H1 (cell line): ENCODE data around the gene TDRD1. TPM values are rescaled to one million over a fixed set of nuclear protein-coding genes. Genes with fewer than 3 reads are reported as not detected.

Experiments
- CTCF ChIA-PET: fragments of 300-600 bp; sonication (Branson Sonifier 250); formaldehyde crosslinking; loops from one replicate; lab custom pipeline; 2021; ENCODE audit not compliant: partially characterized antibody; lab: Charles Lee
- POLR2A ChIA-PET: fragments of 300-600 bp; sonication (Branson Sonifier 250); formaldehyde crosslinking; loops from one replicate; lab custom pipeline; 2021; ENCODE audit warnings: inconsistent platforms; ENCODE audit not compliant: partially characterized antibody; lab: Charles Lee
- DNase-seq, 2 experiments: peaks; one replicate each; pipeline versions ENCODE4 v3.0.0 to v3.0.0-alpha.2; 2010 to 2022; ENCODE audit warnings: low spot score in 2 of 2, low read depth in 1 of 2, mixed read lengths in 1 of 2
- FAIRE-seq: peaks from 2 replicates; lab custom pipeline; 2011; peaks lifted over from hg19 to GRCh38; lab: Jason Lieb, UNC
- H2AFZ ChIP-seq: 2 replicates; pipeline ENCODE4 v1.8.1; 2012; ENCODE audit warnings: low read length, inconsistent platforms
- H2AK5ac ChIP-seq: 2 replicates; pipeline ENCODE4 v1.6.1; 2013; ENCODE audit warnings: low read depth, low read length
- H2BK120ac ChIP-seq: replicated peaks from 2 replicates; pipeline ENCODE3; 2013; ENCODE audit warnings: low read depth, low read length, inconsistent platforms
- H2BK12ac ChIP-seq: 2 replicates; pipeline ENCODE4 v1.6.1; 2013; ENCODE audit warnings: low read depth, low read length
- H2BK15ac ChIP-seq: 2 replicates; pipeline ENCODE4 v1.6.1; 2013; ENCODE audit warnings: low read length
- H2BK20ac ChIP-seq: 2 replicates; pipeline ENCODE4 v1.6.1; 2013; ENCODE audit warnings: low read length
- H2BK5ac ChIP-seq: 2 replicates; pipeline ENCODE4 v1.6.1; 2013; ENCODE audit warnings: low read depth, low read length
- H3K14ac ChIP-seq: 2 replicates; pipeline ENCODE4 v1.6.1; 2013; ENCODE audit warnings: inconsistent platforms; ENCODE audit not compliant: insufficient read length
- H3K18ac ChIP-seq: 2 replicates; pipeline ENCODE4 v1.6.1; 2013; ENCODE audit warnings: low read length; ENCODE audit errors: extremely low read depth
- H3K23ac ChIP-seq: 2 replicates; pipeline ENCODE4 v1.6.1; 2013; ENCODE audit warnings: inconsistent platforms; ENCODE audit not compliant: insufficient read length
- H3K23me2 ChIP-seq: 2 replicates; pipeline ENCODE4 v1.6.1; 2013; ENCODE audit warnings: low read depth, low read length
- H3K27ac ChIP-seq: 2 replicates; pipeline ENCODE4 v1.6.1; 2011; ENCODE audit warnings: low read depth, low read length, inconsistent platforms
- H3K27me3 ChIP-seq, 4 experiments: replicated peaks in 1 of 4; 1 replicate in 1 of 4; 2 replicates in 3 of 4; pipeline versions ENCODE4 v1.6.1 to v1.8.1; 2011 to 2013; ENCODE audit warnings: low read length in 3 of 4, mild to moderate bottlenecking in 3 of 4, inconsistent platforms in 2 of 4, mixed read lengths in 2 of 4, moderate library complexity in 1 of 4; ENCODE audit not compliant: control insufficient read depth in 3 of 4, insufficient read depth in 3 of 4; ENCODE audit errors: extremely low read depth in 1 of 4
- H3K36me3 ChIP-seq, 4 experiments: 2 replicates each; pipeline versions ENCODE4 v1.6.1 to v1.8.1; 2011 to 2013; ENCODE audit warnings: mild to moderate bottlenecking in 4 of 4, low read length in 3 of 4, moderate library complexity in 2 of 4, control low read depth in 1 of 4, inconsistent platforms in 1 of 4; ENCODE audit not compliant: insufficient read depth in 4 of 4, control insufficient read depth in 2 of 4
- H3K4ac ChIP-seq: replicated peaks from 2 replicates; pipeline ENCODE3; 2013; ENCODE audit warnings: low read length, low read depth, mixed read lengths, inconsistent platforms; ENCODE audit not compliant: insufficient read length
- H3K4me1 ChIP-seq, 4 experiments: replicated peaks in 1 of 4; 1 replicate in 1 of 4; 2 replicates in 3 of 4; pipeline versions ENCODE4 v1.6.1 to v1.8.1; 2011 to 2013; ENCODE audit warnings: low read length in 3 of 4, inconsistent platforms in 2 of 4, mixed read lengths in 1 of 4; ENCODE audit not compliant: insufficient read depth in 4 of 4, control insufficient read depth in 3 of 4
- H3K4me2 ChIP-seq, 2 experiments: 2 replicates each; pipeline versions ENCODE4 v1.6.1 to v1.8.1; 2011 to 2013; ENCODE audit warnings: low read depth in 2 of 2, low read length in 2 of 2, control low read depth in 1 of 2, inconsistent platforms in 1 of 2, mild to moderate bottlenecking in 1 of 2; ENCODE audit not compliant: insufficient read depth in 1 of 2
- H3K4me3 ChIP-seq, 4 experiments: fragments of 200-600, 300-600 bp in 1 of 4; sonication (generic), shearing (Covaris generic), sonication (Bioruptor Twin) in 1 of 4; 2 replicates each; pipeline versions ENCODE4 v1.5.1 to v1.8.1; 2011 to 2016; ENCODE audit warnings: low read length in 4 of 4, low read depth in 3 of 4, control low read depth in 2 of 4, inconsistent platforms in 2 of 4, mild to moderate bottlenecking in 2 of 4, mixed read lengths in 1 of 4, moderate library complexity in 1 of 4; ENCODE audit not compliant: insufficient read depth in 2 of 4; ENCODE audit errors: extremely low read depth in 1 of 4
- H3K56ac ChIP-seq: replicated peaks from 2 replicates; pipeline ENCODE3; 2013; ENCODE audit warnings: low read depth, mild to moderate bottlenecking, mixed read lengths, low read length, inconsistent platforms; ENCODE audit not compliant: insufficient read length
- H3K79me1 ChIP-seq: 2 replicates; pipeline ENCODE4 v1.6.1; 2013; ENCODE audit warnings: low read depth, low read length, control low read depth
- H3K79me2 ChIP-seq, 2 experiments: 2 replicates each; pipeline versions ENCODE4 v1.6.1 to v1.8.1; 2012 to 2013; ENCODE audit warnings: low read length in 2 of 2, mild to moderate bottlenecking in 2 of 2, inconsistent platforms in 1 of 2; ENCODE audit not compliant: insufficient read depth in 2 of 2, control insufficient read depth in 1 of 2
- H3K9ac ChIP-seq, 4 experiments: replicated peaks in 1 of 4; 1 replicate in 1 of 4; 2 replicates in 3 of 4; pipeline versions ENCODE4 v1.6.1 to v1.8.1; 2011 to 2013; ENCODE audit warnings: low read depth in 3 of 4, low read length in 3 of 4, control low read depth in 2 of 4, mild to moderate bottlenecking in 2 of 4, moderate library complexity in 2 of 4, inconsistent platforms in 1 of 4; ENCODE audit errors: extremely low read depth in 1 of 4
- H3K9me3 ChIP-seq, 2 experiments: 2 replicates each; pipeline versions ENCODE4 v1.6.1 to v1.8.1; 2012 to 2013; ENCODE audit warnings: mild to moderate bottlenecking in 2 of 2, moderate library complexity in 2 of 2, control low read depth in 1 of 2, inconsistent platforms in 1 of 2, low read depth in 1 of 2, low read length in 1 of 2, mixed read lengths in 1 of 2; ENCODE audit not compliant: insufficient read depth in 2 of 2
- H4K20me1 ChIP-seq, 2 experiments: replicated peaks in 1 of 2; 2 replicates each; pipeline versions ENCODE3 to v1.8.1; 2011 to 2013; ENCODE audit warnings: inconsistent platforms in 2 of 2, low read length in 2 of 2, mild to moderate bottlenecking in 1 of 2; ENCODE audit not compliant: insufficient read depth in 2 of 2, control insufficient read depth in 1 of 2
- H4K5ac ChIP-seq: 2 replicates; pipeline ENCODE4 v1.6.1; 2013; ENCODE audit warnings: low read length, low read depth, mixed read lengths, inconsistent platforms; ENCODE audit not compliant: insufficient read length
- H4K8ac ChIP-seq: 2 replicates; pipeline ENCODE4 v1.8.0; 2013; ENCODE audit warnings: mild to moderate bottlenecking, moderate library complexity, low read length, inconsistent platforms; ENCODE audit not compliant: insufficient read depth; ENCODE audit errors: extremely low read depth
- H4K91ac ChIP-seq: replicated peaks from 2 replicates; pipeline ENCODE3; 2013; ENCODE audit warnings: low read length, mixed read lengths, inconsistent platforms; ENCODE audit not compliant: insufficient read length
- ATF2 ChIP-seq: IDR thresholded peaks from 2 replicates; pipeline ENCODE4 v1.6.1; 2012; ENCODE audit warnings: low read length, inconsistent platforms
- ATF3 ChIP-seq: IDR thresholded peaks from 2 replicates; pipeline ENCODE4 v1.6.1; 2011; ENCODE audit warnings: low read depth, mild to moderate bottlenecking, low read length; ENCODE audit not compliant: insufficient read depth
- MAFK ChIP-seq: IDR thresholded peaks from 2 replicates; pipeline ENCODE4 v1.6.1; 2012; ENCODE audit warnings: low read depth, mild to moderate bottlenecking, improper control_type of control experiment, low read length
- RXRA ChIP-seq: IDR thresholded peaks from 2 replicates; pipeline ENCODE4 v1.6.1; 2011; ENCODE audit warnings: low read depth, mild to moderate bottlenecking, low read length, moderate library complexity; ENCODE audit not compliant: insufficient read depth
- SP1 ChIP-seq: IDR thresholded peaks from 2 replicates; pipeline ENCODE4 v1.6.1; 2011; ENCODE audit warnings: low read depth, low read length
- TAF1 ChIP-seq: IDR thresholded peaks from 2 replicates; pipeline ENCODE4 v1.6.1; 2011; ENCODE audit warnings: mild to moderate bottlenecking, low read depth, low read length
- TCF12 ChIP-seq: IDR thresholded peaks from 2 replicates; pipeline ENCODE4 v1.6.1; 2011; ENCODE audit warnings: low read depth, mild to moderate bottlenecking, low read length
- WGBS, 2 experiments: shearing (Covaris generic) in 1 of 2; methylation state at CpG; one replicate each; pipeline versions ENCODE4 v1.1.6 to v1.1.7; 2013 to 2015; ENCODE audit warnings: low lambda C conversion rate in 2 of 2, mixed read lengths in 2 of 2, inconsistent platforms in 1 of 2, low coverage in 1 of 2, missing lambda C conversion rate in 1 of 2; ENCODE audit not compliant: insufficient replicate concordance in 2 of 2, insufficient coverage in 1 of 2, insufficient read length in 1 of 2; ENCODE audit errors: extremely low coverage in 1 of 2, missing lambda C conversion rate in 1 of 2; 5-methylcytosine and 5-hydroxymethylcytosine counted together
- polyA plus RNA-seq, 7 experiments: library from polyadenylated mRNA; depleted of rRNA in 3 of 7; stranded (reverse) in 5 of 7; unstranded in 2 of 7; fragments of >200 nt in 5 of 7; fragments of 200-250 nt in 2 of 7; gene quantifications; 1 replicate in 5 of 7; 2 replicates in 1 of 7; 4 replicates in 1 of 7; pipeline versions ENCODE4 v1.2.1 to v1.2.3, GENCODE V29; 2011 to 2013; ENCODE audit warnings: missing spikeins in 2 of 7, mixed read lengths in 2 of 7
- total RNA-seq: library from RNA; stranded (reverse); fragmentation: NEBNext Ultra II Directional; extraction: Animal tissue kit (Norgen Biotek cat#: 25700); gene quantifications from 2 replicates; pipeline ENCODE4 v1.2.1, GENCODE V29; 2021

Gene TDRD1
- total and polyA plus RNA-seq, 2 of the 8 experiments (the other 6 are each of a cell fraction or from before 2014, with no cell fraction given): 0.02 to 0.71 TPM

- H3K27ac ChIP-seq: peak overlapping the region; percentile 72
These were observed 5.6 kb upstream of the TDRD1 start for GRCh38 chr10:114173603-114173920.

More at GRCh38 chr10:114173603-114173920, 5.6 kb upstream of the TDRD1 start:
- Histone ChIP-seq H3K79me1 (no peaks in the 10 kb centered on the region; the same call in 1 of the 2 replicates), H3K36me3 (peaks cover 0 to 12% (median 3%) of the 10 kb centered on the region in 4 experiments; a peak in 2 of 8 replicates)
- no peak for FAIRE-seq
- TF ChIP-seq TCF12 (no peak), RXRA (no peak), ATF2 (no peak), ATF3 (no peak), SP1 (no peak), MAFK (no peak), TAF1 (no peak)
- TF ChIP-seq, all 59 proteins: peak for 0
- CTCF ChIA-PET: interaction anchor here (0.7 kb wide), 1 partner anchor 1291 kb away, joined by 3 read pairs; no protein-coding TSS in a partner anchor
- no peak for DNase-seq
- H3K4ac ChIP-seq: no peak overlapping the region
- H4K91ac ChIP-seq: peak overlapping the region; percentile 92
- H3K14ac ChIP-seq: no peak overlapping the region
- H4K5ac ChIP-seq: peak overlapping the region; percentile 86
- H3K27me3 ChIP-seq: no peaks in the 10 kb centered on the region
- peak overlapping the region; percentile 95 to 96 for H3K4me2 ChIP-seq
- H2BK12ac ChIP-seq: peak overlapping the region; percentile 56; the same call in 1 of the 2 replicates
- no peak overlapping the region; the same call in 1 of the 2 replicates for H2BK15ac ChIP-seq
- peak overlapping the region; percentile 96 for H3K18ac ChIP-seq
- peaks cover 0 to 5% (median 2%) of the 10 kb centered on the region in 4 experiments; a peak in 2 of 7 replicates for H3K4me1 ChIP-seq
- peak overlapping the region; percentile 94 for H3K56ac ChIP-seq
- H2AFZ ChIP-seq: peak overlapping the region; percentile 54; the same call in 1 of the 2 replicates
- peaks cover 2 to 4% of the 10 kb centered on the region in 2 experiments; a peak in 3 of 4 replicates for H3K9me3 ChIP-seq
- peak overlapping the region; percentile 82 to 92 (median 83) for H3K9ac ChIP-seq
- no peak overlapping the region for H2AK5ac ChIP-seq
- WGBS, 2 experiments: 0% methylated on average over 23 of the region's 23 CpGs; no CpG with 5 or more reads in 1 of the 2 experiments
- peak overlapping the region; percentile 37 for H2BK120ac ChIP-seq
- peak overlapping the region; percentile 76 to 96 (median 94) for H3K4me3 ChIP-seq
- peak overlapping the region; percentile 90 for H2BK5ac ChIP-seq
- peaks cover 16 to 52% of the 10 kb centered on the region in 2 experiments for H3K79me2 ChIP-seq
- H3K23me2 ChIP-seq: peaks cover 12% of the 10 kb centered on the region
- peak overlapping the region; percentile 96; the same call in 1 of the 2 replicates for H4K8ac ChIP-seq
- POLR2A ChIA-PET: no interaction called here
- no peak overlapping the region for H2BK20ac ChIP-seq
- no peak overlapping the region for H3K23ac ChIP-seq
- H4K20me1 ChIP-seq: no peaks in the 10 kb centered on the region
